HG02840 (cell line): ENCODE results near the gene ITPK1.

ENCODE experiments used
- ATAC-seq: cut with Tn5 transposase; IDR thresholded peaks from one replicate; pipeline ENCODE4 v1.9.1; 2021; ENCODE audit warnings: mild to moderate bottlenecking, moderate library complexity, moderate number of reproducible peaks; ENCODE audit not compliant: unreplicated experiment, low FRiP score

ITPK1 gene

DNA sequence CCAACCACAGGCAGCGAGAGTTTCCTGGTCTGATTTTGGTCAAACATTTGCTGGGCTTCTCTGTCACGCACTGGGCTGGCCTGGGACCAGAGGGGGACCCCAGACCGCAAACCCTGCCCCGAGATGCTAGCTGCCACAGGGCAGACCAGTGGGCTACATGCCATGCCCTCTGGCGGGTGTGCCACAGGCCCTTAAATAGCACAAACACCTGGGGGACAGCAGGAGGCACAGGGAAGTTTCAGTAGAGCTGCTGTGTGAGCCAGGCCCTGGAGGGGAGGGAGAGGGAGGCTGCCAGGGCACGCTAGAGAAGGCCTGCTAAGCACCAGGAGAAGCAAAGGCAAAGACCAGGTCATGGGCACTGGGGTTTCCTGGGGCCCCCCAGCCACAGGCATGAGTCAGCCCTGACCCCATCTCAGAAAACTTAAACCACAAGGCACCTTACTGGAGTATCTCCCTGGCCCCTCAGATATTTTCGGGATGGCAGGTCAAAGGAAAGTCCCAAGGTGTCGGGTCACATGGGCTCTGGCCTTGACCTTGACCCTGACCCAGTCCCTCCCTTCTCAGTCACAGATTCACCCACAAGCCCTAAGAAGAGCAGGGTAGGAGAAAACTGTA is 29.2 kb downstream of the ITPK1 start:
- ATAC-seq: no peak

- no peak for ATAC-seq
These were observed 29.8 kb downstream of the ITPK1 start for GRCh38 chr14:93085911-93086310.

- ATAC-seq: no peak
These were observed 30.6 kb downstream of the ITPK1 start for GRCh38 chr14:93084866-93085857.

DNA sequence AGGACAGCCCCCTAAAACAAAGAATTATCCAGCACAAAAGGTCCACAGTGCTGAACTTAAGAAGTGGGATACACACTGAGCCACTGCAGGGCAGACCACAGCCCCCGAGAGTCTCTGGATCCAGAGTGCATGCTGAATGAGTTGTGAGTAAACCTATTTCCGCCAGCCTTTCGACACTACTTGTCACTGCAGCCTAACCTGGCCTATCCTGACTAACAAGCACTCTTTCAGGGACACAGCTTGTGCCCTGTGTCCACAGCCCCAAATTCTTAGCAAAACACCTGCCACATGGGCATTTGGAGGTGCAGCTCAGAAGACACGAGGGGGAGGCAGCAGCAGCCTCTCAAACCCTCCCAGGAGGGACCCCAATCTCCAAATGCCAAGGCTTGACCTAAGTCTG is 31.3 kb downstream of the ITPK1 start:
- no peak for ATAC-seq

GRCh38 chr14:93083917-93084316 is 31.8 kb downstream of the ITPK1 start:
- ATAC-seq: no peak

DNA sequence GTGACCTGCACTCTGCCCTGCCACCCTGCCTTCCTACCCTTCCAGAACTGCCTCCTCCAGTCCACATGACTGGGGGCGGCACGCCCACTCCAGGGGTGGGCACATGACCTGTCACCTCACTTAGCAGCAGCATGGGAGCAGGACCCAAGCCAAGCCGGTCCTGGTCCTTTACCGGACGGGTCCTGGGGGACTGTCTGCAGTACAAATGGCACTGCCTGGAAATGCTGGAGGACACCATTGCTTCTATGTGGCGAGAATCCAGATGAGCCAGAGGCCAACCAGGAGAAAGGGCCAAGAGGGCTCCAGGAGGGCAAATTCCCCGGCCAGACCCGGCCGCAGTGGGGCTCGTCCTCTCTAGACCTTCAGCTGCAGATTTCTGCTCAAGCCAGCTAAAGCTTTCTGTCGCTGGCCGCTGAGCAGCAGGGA is 33.1 kb downstream of the ITPK1 start:
- no peak for ATAC-seq

GRCh38 chr14:93081876-93082570 is 33.7 kb downstream of the ITPK1 start:
- no peak for ATAC-seq

DNA sequence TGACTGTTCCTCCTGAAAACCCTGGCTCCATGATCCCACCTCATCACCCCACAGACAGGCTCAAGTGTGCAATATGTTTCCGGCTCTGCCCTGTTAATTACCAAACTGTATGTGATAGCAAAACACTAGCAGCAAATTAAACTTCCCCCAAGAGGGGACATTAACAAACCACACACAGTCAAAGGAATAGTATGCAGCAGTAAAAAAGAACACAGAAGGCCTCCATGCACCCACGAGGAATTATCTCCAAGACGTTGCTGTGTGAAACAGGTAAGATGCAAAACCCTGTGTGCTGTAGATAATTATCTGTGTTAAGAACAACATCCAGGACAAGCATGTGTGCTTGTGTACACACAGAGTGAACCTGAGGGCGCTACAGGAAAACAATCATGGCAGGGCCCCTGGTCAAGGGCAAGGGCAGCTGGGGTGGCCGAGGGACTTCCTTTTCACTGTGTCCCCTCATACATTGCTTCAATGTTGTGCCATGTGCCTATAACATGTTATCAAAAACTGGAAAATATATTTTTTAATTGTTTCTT is 35.8 kb downstream of the ITPK1 start:
- no peak for ATAC-seq

- no peak for ATAC-seq
These were observed 36.4 kb downstream of the ITPK1 start for GRCh38 chr14:93079321-93079720.

DNA sequence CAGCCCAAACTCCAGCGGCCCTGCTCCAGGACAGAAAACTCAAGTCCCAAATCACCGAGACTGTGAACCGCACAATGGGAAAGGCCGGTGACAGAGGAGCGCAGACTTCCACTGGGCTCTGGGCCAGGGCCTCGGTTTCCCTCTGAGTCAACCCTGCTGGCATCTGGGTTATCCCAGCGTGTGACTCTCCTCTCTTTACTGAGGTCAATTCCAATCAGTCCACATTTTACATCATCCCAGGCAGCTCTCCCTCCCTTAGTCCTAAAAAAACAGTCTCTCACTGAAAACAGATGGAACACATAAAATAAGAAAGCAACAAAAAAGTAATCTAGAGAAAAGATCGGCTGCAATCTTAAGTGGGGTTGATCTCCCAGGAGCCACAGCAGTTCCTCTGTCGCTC is 36.9 kb downstream of the ITPK1 start:
- ATAC-seq: no peak

- ATAC-seq: no peak
These were observed 39.0 kb downstream of the ITPK1 start for GRCh38 chr14:93076755-93077154.

- no peak for ATAC-seq
These were observed 39.8 kb downstream of the ITPK1 start for GRCh38 chr14:93075891-93076290.

GRCh38 chr14:93073910-93074769 is 41.6 kb downstream of the ITPK1 start:
- no peak for ATAC-seq

DNA sequence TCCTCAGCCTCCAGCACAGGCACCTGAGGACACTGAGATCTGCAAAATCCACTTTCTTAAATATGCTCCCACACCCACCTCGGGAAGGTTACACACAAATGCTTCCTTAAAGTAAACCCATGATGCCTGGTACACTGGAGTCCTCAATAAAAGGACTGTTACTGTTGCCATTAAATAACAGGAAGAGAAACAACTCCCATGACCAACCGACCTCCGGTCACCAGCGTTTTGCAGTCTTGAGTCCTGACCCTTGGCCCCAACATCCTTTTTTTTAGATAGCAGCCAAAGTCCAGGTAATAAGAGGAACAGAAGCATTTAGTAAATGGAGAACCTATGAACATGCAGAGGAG is 42.4 kb downstream of the ITPK1 start:
- no peak for ATAC-seq

GRCh38 chr14:93072659-93073357 is 42.9 kb downstream of the ITPK1 start:
- no peak for ATAC-seq

DNA sequence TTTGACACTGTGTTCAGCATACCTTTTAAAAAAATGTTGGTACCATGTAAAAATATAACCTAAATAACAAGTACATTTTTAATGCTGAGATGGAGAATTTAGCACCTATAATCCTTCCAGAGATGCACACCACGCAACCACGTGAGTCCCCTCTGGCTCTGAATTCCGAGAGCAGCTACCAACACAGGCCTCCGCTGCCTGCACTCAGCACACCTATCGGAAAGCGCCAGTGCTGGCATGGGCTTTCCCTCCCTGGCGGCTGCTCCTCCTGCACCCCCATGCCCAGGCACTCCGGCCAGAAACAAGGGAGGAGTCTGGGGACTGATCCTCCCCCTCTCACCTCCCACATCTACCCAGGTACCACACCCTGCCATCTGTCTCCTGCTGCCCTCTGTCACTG is 47.0 kb downstream of the ITPK1 start:
- ATAC-seq: no peak

DNA sequence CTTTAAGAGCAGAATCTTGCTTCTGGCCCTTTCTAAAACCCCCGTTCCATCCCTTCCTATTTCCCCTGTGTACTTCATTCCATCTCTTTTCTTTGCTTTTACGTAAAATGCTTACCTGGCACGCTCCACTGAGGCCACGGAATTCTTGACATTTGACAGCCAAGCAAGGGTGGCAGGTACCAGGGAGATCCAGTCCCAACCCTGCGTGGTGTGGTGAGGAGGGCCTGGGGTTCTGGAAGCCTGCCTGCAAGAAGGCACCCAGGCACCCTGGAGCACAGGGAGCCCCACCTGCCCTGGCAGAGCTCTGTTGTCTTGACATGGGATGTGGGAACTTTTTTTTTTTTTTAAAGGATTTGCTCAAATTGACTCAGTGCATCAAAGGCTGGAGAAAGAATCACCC is 48.6 kb downstream of the ITPK1 start:
- no peak for ATAC-seq

DNA sequence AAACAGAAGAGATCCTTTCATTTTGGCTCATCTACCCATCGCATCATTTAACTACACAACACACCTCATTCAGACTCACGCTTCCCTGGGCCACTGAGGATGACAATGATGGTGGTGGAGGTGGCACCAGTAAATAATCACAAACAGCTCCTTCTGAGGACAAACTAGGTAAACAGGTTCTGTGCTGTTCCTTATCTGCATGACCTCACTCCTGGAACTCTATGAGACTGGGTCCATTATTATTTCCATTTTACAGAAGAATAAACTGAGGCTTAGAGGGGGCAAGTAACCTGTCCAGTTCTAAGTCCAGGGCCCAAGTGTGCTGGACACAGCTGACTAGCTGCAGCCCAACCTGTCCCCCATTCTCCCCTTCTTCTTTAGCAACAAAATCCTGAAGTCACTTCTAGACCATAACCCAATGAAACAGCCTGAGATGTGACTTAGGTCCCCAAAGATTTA is 50.4 kb downstream of the ITPK1 start:
- no peak for ATAC-seq
